ENCODE results near the gene RBL1.
A peak's percentile ranks its signal among the peaks of the same experiment; 100 is the strongest.
"Not testable (repeated sequence)": the region's sequence is repeated elsewhere in the genome, so short reads cannot be mapped to it uniquely, and the experiment has no call there.

The RBL1 gene, protein sequence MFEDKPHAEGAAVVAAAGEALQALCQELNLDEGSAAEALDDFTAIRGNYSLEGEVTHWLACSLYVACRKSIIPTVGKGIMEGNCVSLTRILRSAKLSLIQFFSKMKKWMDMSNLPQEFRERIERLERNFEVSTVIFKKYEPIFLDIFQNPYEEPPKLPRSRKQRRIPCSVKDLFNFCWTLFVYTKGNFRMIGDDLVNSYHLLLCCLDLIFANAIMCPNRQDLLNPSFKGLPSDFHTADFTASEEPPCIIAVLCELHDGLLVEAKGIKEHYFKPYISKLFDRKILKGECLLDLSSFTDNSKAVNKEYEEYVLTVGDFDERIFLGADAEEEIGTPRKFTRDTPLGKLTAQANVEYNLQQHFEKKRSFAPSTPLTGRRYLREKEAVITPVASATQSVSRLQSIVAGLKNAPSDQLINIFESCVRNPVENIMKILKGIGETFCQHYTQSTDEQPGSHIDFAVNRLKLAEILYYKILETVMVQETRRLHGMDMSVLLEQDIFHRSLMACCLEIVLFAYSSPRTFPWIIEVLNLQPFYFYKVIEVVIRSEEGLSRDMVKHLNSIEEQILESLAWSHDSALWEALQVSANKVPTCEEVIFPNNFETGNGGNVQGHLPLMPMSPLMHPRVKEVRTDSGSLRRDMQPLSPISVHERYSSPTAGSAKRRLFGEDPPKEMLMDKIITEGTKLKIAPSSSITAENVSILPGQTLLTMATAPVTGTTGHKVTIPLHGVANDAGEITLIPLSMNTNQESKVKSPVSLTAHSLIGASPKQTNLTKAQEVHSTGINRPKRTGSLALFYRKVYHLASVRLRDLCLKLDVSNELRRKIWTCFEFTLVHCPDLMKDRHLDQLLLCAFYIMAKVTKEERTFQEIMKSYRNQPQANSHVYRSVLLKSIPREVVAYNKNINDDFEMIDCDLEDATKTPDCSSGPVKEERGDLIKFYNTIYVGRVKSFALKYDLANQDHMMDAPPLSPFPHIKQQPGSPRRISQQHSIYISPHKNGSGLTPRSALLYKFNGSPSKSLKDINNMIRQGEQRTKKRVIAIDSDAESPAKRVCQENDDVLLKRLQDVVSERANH

GRCh38 chr20:37095599-37096414, at the start of gene RBL1:
Gene RBL1 (minus strand): TSS chr20:37095997. CDS start chr20:37095928, 69 bp downstream.
- DNase-seq: peak; percentile 89

GRCh38 chr20:37144856-37145404, 49.1 kb upstream of the RBL1 start:
- DNase-seq: no peak

GRCh38 chr20:37142708-37143107, 46.9 kb upstream of the RBL1 start:
- DNase-seq: no peak

GRCh38 chr20:37137547-37137946, 41.8 kb upstream of the RBL1 start:
- no peak for DNase-seq

DNA sequence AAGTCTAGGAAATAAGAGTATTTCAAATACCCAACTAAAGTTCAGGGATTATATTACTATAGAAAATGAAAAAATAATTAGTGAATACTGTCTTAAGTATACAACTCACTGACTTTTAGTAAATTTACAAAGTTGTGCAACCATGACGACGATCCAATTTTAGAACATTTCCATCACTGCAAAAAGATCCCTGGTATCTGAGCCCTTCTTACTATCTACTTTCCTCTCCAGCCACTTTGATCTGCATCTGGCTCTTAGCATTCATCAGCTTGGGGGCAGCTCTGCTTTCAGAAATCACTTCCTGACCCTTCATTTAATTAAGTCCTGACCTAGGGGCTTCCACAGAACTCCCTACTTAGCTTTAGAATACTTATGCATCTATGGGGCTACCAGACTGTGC, 38.2 kb upstream of the RBL1 start:
- DNase-seq: no peak

DNA sequence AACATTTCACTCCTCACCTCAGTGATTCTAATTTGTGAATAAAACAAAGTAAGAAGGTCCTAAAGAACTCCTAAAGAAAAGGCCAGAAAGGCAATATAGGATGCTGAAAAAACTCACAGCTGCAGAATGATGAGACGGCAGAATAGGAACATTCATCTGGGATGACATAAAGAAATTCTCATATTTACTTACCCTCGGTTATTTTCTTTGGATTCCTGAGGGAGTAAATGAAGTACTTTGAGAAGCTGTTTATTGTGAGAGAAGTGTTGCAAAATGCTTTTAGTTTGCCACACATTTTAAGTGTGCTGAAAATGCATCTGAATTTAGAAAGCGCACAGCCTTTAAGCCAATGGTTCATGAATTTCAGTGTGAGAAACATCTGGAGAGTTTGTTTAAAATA, 35.7 kb upstream of the RBL1 start:
- DNase-seq: no peak

DNA sequence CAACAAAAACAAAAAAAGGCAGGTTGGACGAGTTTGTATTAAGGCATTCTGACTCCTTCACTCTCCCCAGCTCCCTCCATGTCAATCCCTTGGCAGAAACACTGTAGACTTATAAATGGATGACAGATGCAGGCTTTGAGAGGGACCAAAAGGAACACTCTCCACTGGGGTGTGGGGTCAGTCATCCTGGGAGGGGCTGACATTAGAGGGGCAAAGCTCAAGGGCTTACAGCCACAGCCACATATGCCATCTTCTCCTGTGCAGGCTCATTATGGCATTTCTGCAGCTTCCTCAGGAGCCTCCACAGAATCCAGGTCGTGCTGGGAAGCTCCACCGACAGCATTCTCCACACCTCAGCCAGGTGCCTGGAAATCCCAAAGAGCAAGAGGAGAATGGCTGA, 33.0 kb upstream of the RBL1 start:
- DNase-seq: no peak

DNA sequence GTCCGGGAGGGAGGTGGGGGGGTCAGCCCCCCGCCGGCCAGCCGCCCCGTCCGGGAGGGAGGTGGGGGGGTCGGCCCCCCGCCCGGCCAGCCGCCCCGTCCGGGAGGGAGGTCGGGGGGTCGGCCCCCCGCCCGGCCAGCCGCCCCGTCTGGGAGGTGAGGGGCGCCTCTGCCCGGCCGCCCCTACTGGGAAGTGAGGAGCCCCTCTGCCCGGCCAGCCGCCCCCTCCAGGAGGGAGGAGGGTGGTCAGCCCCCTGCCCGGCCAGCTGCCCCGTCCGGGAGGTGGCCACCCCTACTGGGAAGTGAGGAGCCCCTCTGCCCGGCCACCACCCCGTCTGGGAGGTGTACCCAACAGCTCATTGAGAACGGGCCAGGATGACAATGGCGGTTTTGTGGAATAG, 30.5 kb upstream of the RBL1 start:
- not testable (repeated sequence) for DNase-seq

GRCh38 chr20:37123441-37123840, 27.6 kb upstream of the RBL1 start:
- no peak for DNase-seq

DNA sequence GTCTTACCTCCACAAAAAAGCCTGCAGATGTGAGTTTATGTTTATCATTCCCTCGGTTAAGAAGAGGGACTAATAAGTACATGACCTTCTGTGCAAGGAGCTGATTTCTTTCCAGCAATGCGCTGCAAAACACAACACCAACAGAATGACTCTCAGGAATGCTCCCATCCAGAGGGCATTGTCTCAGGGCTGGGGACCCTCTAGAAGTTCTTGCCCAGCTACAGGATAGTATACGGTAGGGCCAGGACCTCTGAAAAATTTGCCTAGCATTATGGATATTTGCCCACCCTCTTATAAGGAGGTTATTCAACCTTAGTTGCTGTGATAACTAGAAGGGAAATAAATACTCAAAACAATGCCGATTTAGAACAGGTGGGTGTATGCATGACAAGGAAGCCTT, 24.7 kb upstream of the RBL1 start:
- no peak for DNase-seq

DNA sequence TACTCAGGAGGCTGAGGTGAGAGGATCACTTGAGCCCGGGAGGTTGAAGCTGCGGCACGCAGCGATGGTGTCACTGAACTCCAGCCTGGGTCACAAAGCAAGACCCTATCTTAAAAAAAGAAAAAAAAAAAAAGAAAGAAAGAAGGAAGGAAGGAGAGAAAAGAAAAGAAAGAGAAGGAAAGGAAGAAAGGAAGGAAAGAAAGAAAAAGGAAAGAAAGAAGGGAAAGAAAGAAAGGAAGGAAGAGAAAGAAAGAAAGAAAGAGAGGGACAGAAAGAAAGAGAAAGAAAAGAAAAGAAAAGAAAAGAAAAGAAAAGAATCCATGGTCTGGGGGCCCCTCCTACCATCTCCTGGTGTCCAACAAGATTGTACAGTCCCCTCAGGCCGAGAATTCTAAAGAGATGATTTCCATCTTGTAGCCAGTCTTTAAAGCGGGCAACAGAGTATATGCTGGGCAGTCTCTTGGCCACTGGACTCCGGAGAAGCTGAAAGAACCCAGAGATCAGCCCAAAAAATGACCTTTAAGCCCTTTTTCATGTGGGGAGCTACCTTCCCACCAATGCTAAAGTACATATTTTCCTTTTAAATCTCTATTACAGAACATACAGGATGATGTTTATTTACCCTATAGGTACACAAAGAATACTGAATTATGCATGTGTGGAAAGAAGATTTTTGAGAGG, 23.7 kb upstream of the RBL1 start:
- DNase-seq: no peak

DNA sequence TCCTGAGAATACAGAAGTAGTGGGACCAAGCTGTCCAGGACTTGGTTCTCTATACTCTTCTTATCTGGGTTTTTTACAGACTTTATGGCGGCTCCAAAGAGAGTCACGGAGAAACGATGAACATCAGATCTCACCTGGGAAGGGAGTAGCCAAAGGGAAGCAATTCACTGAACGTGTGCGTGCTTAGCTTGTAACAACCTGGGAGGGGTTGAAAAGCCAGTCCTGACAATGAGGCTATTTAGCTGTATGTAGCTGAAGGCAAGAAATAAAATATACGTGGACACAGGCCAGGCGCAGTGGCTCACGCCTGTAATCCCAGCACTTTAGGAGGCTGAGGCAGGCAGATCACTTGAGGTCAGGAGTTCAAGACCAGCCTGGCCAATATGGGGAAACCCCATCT, 18.2 kb upstream of the RBL1 start:
- DNase-seq: no peak

GRCh38 chr20:37111926-37112455, 16.2 kb upstream of the RBL1 start:
- no peak for DNase-seq

- DNase-seq: no peak
These were observed 12.9 kb upstream of the RBL1 start for GRCh38 chr20:37108676-37109075.

DNA sequence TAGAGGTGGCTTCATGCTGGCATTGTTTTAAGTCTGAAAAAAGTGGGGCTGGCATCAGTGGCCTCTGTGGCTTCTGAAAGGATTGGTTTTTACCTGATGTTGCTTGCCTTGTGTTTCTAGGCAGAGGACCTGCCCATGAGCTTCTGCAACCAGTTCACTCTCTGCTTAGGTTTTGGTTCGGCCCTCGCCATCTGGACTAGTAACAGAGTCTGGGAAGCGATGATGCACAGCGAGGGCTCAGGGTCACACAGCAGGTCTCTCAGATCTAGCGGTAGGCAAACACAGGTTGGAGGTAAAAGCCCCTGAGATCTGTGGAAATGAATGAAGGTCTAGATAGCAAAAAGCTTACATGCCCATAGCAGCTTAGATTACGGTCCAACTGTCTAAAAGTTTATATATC, 6.8 kb upstream of the RBL1 start:
- DNase-seq: no peak

DNA sequence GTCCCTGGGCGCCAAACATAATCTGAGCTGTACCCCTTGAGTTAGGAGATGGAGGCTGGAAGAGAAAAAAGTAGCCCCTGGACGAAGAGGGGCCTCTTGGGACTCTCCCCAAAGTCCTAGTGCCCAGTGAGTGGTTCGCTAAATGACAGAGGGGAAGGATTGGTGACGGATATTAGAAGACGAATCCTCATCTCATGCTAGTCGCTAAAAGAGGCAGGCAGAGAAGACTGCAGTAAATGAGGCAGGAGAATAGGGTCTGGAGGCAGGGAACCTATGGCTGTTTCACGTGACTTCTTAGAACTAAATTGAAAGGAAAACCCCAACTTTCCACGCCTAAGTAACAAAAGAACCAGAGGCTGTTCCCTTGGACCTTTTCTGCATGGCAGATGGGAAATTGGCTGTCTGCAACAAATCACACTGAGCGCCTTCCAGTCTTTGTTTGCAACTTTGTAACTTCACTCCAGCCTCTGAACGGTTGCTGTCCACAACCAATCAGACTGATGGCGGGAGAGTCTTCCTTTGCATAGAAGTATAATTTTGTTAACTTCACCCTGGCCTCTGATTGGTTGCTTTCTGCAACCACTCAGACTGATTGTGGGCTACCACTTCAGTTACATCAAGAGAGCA, 731 bp upstream of the RBL1 start:
- DNase-seq: no peak

DNA sequence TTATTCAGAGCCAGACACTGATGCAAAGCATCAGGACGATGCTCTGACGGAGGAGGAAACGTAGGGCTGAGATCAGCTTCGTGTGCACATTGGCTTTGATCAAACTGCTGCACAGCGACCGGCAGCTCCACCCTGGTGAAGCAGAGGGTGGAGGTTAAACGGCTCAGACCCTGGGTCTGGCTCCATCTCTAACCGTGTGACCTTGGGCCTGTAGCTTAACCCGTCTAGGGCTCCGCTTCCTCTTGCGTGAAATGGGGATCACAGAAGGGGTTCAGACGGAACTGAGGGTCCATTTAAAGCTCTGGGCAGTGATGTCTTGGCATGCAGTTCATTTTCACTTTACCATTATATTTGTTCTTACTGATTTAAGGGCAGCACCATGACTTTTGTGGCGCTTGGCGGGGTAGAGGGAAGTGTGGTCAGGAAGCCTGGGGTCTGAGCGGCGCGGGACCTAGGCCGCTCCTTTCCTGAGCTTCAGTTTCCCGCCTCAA, 644 bp downstream of the RBL1 start:
- DNase-seq: peak; percentile 42

GRCh38 chr20:37090407-37090806, 5.4 kb downstream of the RBL1 start:
- DNase-seq: no peak

- peak; percentile 38 for DNase-seq
These were observed 14.0 kb downstream of the RBL1 start for GRCh38 chr20:37081717-37082289.

DNA sequence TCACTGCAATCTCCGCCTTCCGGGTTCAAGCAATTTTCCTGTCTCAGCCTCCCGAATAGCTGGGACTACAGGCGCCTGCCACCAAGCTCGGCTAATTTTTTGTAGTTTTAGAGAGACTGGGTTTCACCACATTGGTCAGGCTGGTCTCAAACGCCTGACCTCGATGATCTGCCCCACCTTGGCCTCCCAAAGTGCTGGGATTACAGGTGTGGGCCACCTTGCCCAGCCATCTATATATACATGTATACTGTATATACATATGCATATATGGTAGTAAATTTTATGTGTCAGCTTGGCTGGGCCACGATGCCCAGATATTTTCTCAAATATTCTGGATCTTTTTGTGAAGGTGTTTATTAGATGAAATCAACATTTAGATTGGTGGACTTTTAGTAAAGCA, 18.8 kb downstream of the RBL1 start:
- DNase-seq: no peak

All from activated naive CD4-positive, alpha-beta T cell treated with anti-CD3 and anti-CD28 coated beads, Interleukin-2, amount 50 U/mL, for 16 hours (primary cell).